K562 (cell line): ENCODE measurements around the gene SPACA9.

Experiments used
- CTCF ChIP-seq, 3 experiments: IDR thresholded peaks in 2 of 3; conservative IDR thresholded peaks in 1 of 3; 2 replicates each; pipeline ENCODE4 v1.5.1; 2011 to 2012; ENCODE audit warnings: low read length in 3 of 3, mild to moderate bottlenecking in 3 of 3, control low read depth in 2 of 3, improper control_type of control experiment in 1 of 3, inconsistent platforms in 1 of 3, low read depth in 1 of 3, mixed read lengths in 1 of 3, moderate library complexity in 1 of 3; ENCODE audit not compliant: insufficient read depth in 2 of 3
- EZH2 ChIP-seq: IDR thresholded peaks from 2 replicates; pipeline ENCODE4 v1.6.1; 2012; ENCODE audit warnings: low read depth, mild to moderate bottlenecking, inconsistent platforms, low read length, borderline replicate concordance
- HNRNPL ChIP-seq: fragments of 200-400 bp; formaldehyde crosslinking; IDR thresholded peaks from 2 replicates; pipeline ENCODE4 v1.6.1; 2017; ENCODE audit warnings: low read depth, mild to moderate bottlenecking, low read length
- POLR2AphosphoS2 ChIP-seq: IDR thresholded peaks from 2 replicates; pipeline ENCODE4 v1.6.1; 2012; ENCODE audit warnings: low read length, improper control_type of control experiment
- TF ChIP-seq, protein P1 (sequence below): sonication (generic); formaldehyde crosslinking; IDR thresholded peaks from 2 replicates; pipeline ENCODE4 v1.8.1; 2023; ENCODE audit warnings: mild to moderate bottlenecking, missing genetic modification reagents

DNA sequence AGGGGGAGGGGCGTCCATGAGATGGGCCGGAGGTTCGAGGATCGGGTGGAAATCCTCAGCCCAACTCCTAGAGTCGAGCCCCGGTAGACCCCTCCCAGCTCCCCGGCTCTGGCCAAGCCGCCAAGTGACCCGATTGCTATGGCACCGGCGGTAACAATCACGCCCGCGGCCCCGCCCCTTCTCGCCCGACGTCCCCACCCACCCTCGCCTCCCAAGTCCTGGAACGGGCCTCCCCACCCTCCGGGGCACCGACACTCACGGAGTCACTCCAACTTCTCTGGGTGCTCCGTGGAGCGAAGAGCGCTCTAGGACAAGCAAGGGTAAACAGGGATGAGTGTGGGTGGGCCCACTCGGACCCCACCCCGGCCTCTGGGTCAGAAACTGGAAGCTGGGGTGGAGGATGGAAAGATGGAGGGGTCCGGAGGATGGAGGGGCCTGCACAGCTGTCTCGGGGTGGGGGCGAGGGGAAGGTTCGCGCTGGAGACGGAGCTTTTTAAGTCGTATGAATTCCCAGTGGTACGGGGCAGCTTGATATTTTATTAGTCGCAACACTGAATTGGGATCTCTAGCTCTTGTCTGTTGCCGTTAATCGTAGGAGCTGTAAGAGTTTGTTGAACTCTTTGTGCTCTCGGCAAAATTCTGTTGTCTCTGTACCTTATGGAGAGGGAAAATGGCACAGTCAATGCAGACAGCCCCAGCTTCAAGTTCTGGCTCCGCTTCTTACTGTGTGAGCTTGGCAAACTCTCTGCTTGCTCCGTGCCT is at the start of gene SPACA9:
- TF ChIP-seq POLR2AphosphoS2 = no peak
- TF ChIP-seq HNRNPL = no peak
- TF ChIP-seq EZH2 = no peak
- TF ChIP-seq, protein P1, sequence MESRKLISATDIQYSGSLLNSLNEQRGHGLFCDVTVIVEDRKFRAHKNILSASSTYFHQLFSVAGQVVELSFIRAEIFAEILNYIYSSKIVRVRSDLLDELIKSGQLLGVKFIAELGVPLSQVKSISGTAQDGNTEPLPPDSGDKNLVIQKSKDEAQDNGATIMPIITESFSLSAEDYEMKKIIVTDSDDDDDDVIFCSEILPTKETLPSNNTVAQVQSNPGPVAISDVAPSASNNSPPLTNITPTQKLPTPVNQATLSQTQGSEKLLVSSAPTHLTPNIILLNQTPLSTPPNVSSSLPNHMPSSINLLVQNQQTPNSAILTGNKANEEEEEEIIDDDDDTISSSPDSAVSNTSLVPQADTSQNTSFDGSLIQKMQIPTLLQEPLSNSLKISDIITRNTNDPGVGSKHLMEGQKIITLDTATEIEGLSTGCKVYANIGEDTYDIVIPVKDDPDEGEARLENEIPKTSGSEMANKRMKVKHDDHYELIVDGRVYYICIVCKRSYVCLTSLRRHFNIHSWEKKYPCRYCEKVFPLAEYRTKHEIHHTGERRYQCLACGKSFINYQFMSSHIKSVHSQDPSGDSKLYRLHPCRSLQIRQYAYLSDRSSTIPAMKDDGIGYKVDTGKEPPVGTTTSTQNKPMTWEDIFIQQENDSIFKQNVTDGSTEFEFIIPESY (CRISPR knock-in tag) = no peak
- TF ChIP-seq CTCF (IDR thresholded peaks at IDR 0.05 in 2 of 3, conservative IDR thresholded peaks at IDR 0.05 in 1 of 3; ENCODE audit: insufficient read depth in 2 of 3, low read depth in 1 of 3, low read length in 3 of 3) = no peak
